Erythroblast (primary cell): ENCODE measurements around the gene PSIP1.

ENCODE experiments used
- GATA1 ChIP-seq: IDR thresholded peaks from 2 replicates; pipeline ENCODE4 v1.6.1; 2011; ENCODE audit warnings: low read depth, mild to moderate bottlenecking, control low read depth, low read length, moderate library complexity
- POLR2A ChIP-seq: IDR thresholded peaks from 2 replicates; pipeline ENCODE4 v1.6.1; 2011; ENCODE audit warnings: mild to moderate bottlenecking, low read length

- TF ChIP-seq POLR2A: no peak
- no peak for TF ChIP-seq GATA1
These were observed 26.0 kb downstream of the PSIP1 start for GRCh38 chr9:15484802-15485201.
